PC-9 (cell line): Measurements from ENCODE around the gene RAB15. TPM values are rescaled to one million over a fixed set of nuclear protein-coding genes. Genes with fewer than 3 reads are reported as not detected.

Experiments
- BruUV-seq: library from RNA; stranded (reverse); fragments of 400-500 nt; replicated peaks from 2 replicates; lab custom pipeline; 2021; lab: Mats Ljungman, UMichigan
- CTCF ChIA-PET: fragments of 300-600 bp; sonication (Branson Sonifier 250); formaldehyde crosslinking; loops from one replicate; lab custom pipeline; 2022; ENCODE audit warnings: antibody characterized with exemption; lab: Charles Lee
- POLR2A ChIA-PET: fragments of 300-600 bp; sonication (Branson Sonifier 250); formaldehyde crosslinking; loops from one replicate; lab custom pipeline; 2022; ENCODE audit warnings: antibody characterized with exemption; ENCODE audit not compliant: unreplicated experiment; lab: Charles Lee
- DNase-seq, 2 experiments: peaks; one replicate each; pipeline versions ENCODE4 v3.0.0 to v3.0.0-alpha.2; 2015 to 2022; ENCODE audit warnings: mixed read lengths in 1 of 2
- H2AFZ ChIP-seq: fragments of 200-600 bp; sonication (generic); 2 replicates; pipeline ENCODE4 v1.8.1; 2017; ENCODE audit warnings: antibody characterized with exemption
- H3F3A ChIP-seq: fragments of 200-600 bp; sonication (generic); 2 replicates; pipeline ENCODE4 v1.8.1; 2017; ENCODE audit warnings: antibody characterized with exemption, mild to moderate bottlenecking, low read depth; ENCODE audit not compliant: insufficient read depth
- H3K27ac ChIP-seq: fragments of 200-600 bp; sonication (generic); 2 replicates; pipeline ENCODE4 v1.6.1; 2016; ENCODE audit warnings: mixed run types
- H3K27me3 ChIP-seq: fragments of 200-600 bp; sonication (generic); 2 replicates; pipeline ENCODE4 v1.6.1; 2016; ENCODE audit warnings: low read depth, mixed run types; ENCODE audit not compliant: insufficient read depth
- H3K36me3 ChIP-seq: fragments of 200-600 bp; sonication (generic); 2 replicates; pipeline ENCODE4 v1.6.1; 2016; ENCODE audit warnings: low read depth, mixed run types
- H3K4me1 ChIP-seq: fragments of 200-600 bp; sonication (generic); replicated peaks from 2 replicates; pipeline ENCODE4 v1.6.1; 2016; ENCODE audit warnings: mixed run types; ENCODE audit not compliant: insufficient read depth
- H3K4me2 ChIP-seq: fragments of 200-600 bp; sonication (generic); 2 replicates; pipeline ENCODE4 v1.6.1; 2017; ENCODE audit warnings: mixed run types
- H3K4me3 ChIP-seq: fragments of 200-600 bp; sonication (generic); 2 replicates; pipeline ENCODE4 v1.6.1; 2016; ENCODE audit warnings: mixed run types
- H3K79me2 ChIP-seq: fragments of 200-600 bp; sonication (generic); 2 replicates; pipeline ENCODE4 v1.6.1; 2017; ENCODE audit warnings: low read depth, mixed run types
- H3K9me2 ChIP-seq: fragments of 200-600 bp; sonication (generic); 2 replicates; pipeline ENCODE4 v1.8.1; 2017; ENCODE audit warnings: mild to moderate bottlenecking; ENCODE audit not compliant: insufficient read depth
- H3K9me3 ChIP-seq: fragments of 200-600 bp; sonication (generic); 2 replicates; pipeline ENCODE4 v1.8.1; 2016; ENCODE audit warnings: low read depth; ENCODE audit not compliant: insufficient read depth
- H4K20me1 ChIP-seq: fragments of 200-600 bp; sonication (generic); 2 replicates; pipeline ENCODE4 v1.8.1; 2017; ENCODE audit not compliant: insufficient read depth
- CTCF ChIP-seq: fragments of 200-600 bp; sonication (generic); conservative IDR thresholded peaks from 2 replicates; pipeline ENCODE4 v1.6.1; 2017; ENCODE audit warnings: mixed run types, antibody characterized with exemption, mild to moderate bottlenecking, moderate library complexity
- EZH2 ChIP-seq: fragments of 200-600 bp; sonication (generic); IDR thresholded peaks from 2 replicates; pipeline ENCODE4 v1.8.0; 2017; ENCODE audit warnings: antibody characterized with exemption, low read depth
- intact Hi-C: fragments of 100-400 bp; cut with micrococcal nuclease; formaldehyde crosslinking; loops from one replicate; pipeline ENCODE4 v1.10.0; 2022; ENCODE audit not compliant: unreplicated experiment
- total RNA-seq: library from RNA; stranded (reverse); gene quantifications from 2 replicates; pipeline ENCODE4 v1.2.3, GENCODE V29; 2021

Gene RAB15
- total RNA-seq, 1 experiment from 2014 or later: 74.9 TPM

GRCh38 chr14:64993266-64993930 is 21.3 kb upstream of the RAB15 start:
- ChIA-PET POLR2A (no interaction called here), CTCF (interaction anchor here (1.0 kb wide), 1 partner anchor 83 kb away, joined by 3 read pairs; no protein-coding TSS in a partner anchor)
- H3K4me3 ChIP-seq: no peak overlapping the region
- H3K4me2 ChIP-seq: no peak overlapping the region
- intact Hi-C loops: no loop called here
- 0 out of 2 replicates have a peak, but pooled peaks cover 6% of the 10 kb centered on the region for H3K36me3 ChIP-seq
- no peaks in the 10 kb centered on the region for H4K20me1 ChIP-seq
- peaks cover 25% of the 10 kb centered on the region for H3F3A ChIP-seq
- H3K9me2 ChIP-seq: no peaks in the 10 kb centered on the region
- BruUV-seq: no TSS peak
- no peak for TF ChIP-seq CTCF
- TF ChIP-seq EZH2: no peak
- no peak overlapping the region for H2AFZ ChIP-seq
- H3K9me3 ChIP-seq: no peaks in the 10 kb centered on the region
- H3K79me2 ChIP-seq: peaks cover 76% of the 10 kb centered on the region
- no peaks in the 10 kb centered on the region for H3K27me3 ChIP-seq
- no peak for DNase-seq
- H3K4me1 ChIP-seq: peaks cover 32% of the 10 kb centered on the region
- no peak overlapping the region for H3K27ac ChIP-seq

- BruUV-seq: no TSS peak
- Histone ChIP-seq H3K4me1 (peaks cover 30% of the 10 kb centered on the region), H2AFZ (no peak overlapping the region), H3K36me3 (0 out of 2 replicates have a peak, but pooled peaks cover 6% of the 10 kb centered on the region), H3K9me2 (no peaks in the 10 kb centered on the region), H3K4me2 (no peak overlapping the region), H3K4me3 (no peak overlapping the region), H4K20me1 (no peaks in the 10 kb centered on the region), H3K9me3 (no peaks in the 10 kb centered on the region), H3F3A (peaks cover 15% of the 10 kb centered on the region; the same call in 1 of the 2 replicates), H3K79me2 (peaks cover 86% of the 10 kb centered on the region), H3K27ac (no peak overlapping the region), H3K27me3 (no peaks in the 10 kb centered on the region)
- intact Hi-C loops: no loop called here
- ChIA-PET CTCF (interaction anchor here (0.9 kb wide), 1 partner anchor 27 kb away, joined by 3 read pairs; no protein-coding TSS in a partner anchor), POLR2A (no interaction called here)
- TF ChIP-seq CTCF (no peak), EZH2 (no peak)
- DNase-seq: no peak
These were observed 20.3 kb upstream of the RAB15 start for GRCh38 chr14:64992328-64992885.

- no peaks in the 10 kb centered on the region for H3K9me2 ChIP-seq
- no TSS peak for BruUV-seq
- H3K4me1 ChIP-seq: peaks cover 19% of the 10 kb centered on the region
- no peak overlapping the region for H3K27ac ChIP-seq
- H3K4me2 ChIP-seq: no peak overlapping the region
- DNase-seq: no peak
- no peak overlapping the region for H3K4me3 ChIP-seq
- no peaks in the 10 kb centered on the region for H4K20me1 ChIP-seq
- no peaks in the 10 kb centered on the region for H3K9me3 ChIP-seq
- peaks cover under 1% of the 10 kb centered on the region; the same call in 1 of the 2 replicates for H3F3A ChIP-seq
- ChIA-PET POLR2A (interaction anchor here (0.6 kb wide), 1 partner anchor 423 kb away, joined by 3 read pairs; no protein-coding TSS in a partner anchor), CTCF (no interaction called here)
- no peak for TF ChIP-seq CTCF
- no peak for TF ChIP-seq EZH2
- H3K27me3 ChIP-seq: no peaks in the 10 kb centered on the region
- 0 out of 2 replicates have a peak, but pooled peaks cover 6% of the 10 kb centered on the region for H3K36me3 ChIP-seq
- no peak overlapping the region for H2AFZ ChIP-seq
- intact Hi-C loops: no loop called here
- H3K79me2 ChIP-seq: peaks cover 85% of the 10 kb centered on the region
These were observed 18.8 kb upstream of the RAB15 start for GRCh38 chr14:64990939-64991338.
